HG02759 (cell line): ENCODE results near the gene ARHGEF3.
"Not testable (repeated sequence)": the region's sequence is repeated elsewhere in the genome, so short reads cannot be mapped to it uniquely, and the experiment has no call there.

Experiments used
- ATAC-seq: cut with Tn5 transposase; IDR thresholded peaks from one replicate; pipeline ENCODE4 v1.9.1; 2021; ENCODE audit warnings: mild to moderate bottlenecking, moderate library complexity; ENCODE audit not compliant: unreplicated experiment

Gene ARHGEF3

DNA sequence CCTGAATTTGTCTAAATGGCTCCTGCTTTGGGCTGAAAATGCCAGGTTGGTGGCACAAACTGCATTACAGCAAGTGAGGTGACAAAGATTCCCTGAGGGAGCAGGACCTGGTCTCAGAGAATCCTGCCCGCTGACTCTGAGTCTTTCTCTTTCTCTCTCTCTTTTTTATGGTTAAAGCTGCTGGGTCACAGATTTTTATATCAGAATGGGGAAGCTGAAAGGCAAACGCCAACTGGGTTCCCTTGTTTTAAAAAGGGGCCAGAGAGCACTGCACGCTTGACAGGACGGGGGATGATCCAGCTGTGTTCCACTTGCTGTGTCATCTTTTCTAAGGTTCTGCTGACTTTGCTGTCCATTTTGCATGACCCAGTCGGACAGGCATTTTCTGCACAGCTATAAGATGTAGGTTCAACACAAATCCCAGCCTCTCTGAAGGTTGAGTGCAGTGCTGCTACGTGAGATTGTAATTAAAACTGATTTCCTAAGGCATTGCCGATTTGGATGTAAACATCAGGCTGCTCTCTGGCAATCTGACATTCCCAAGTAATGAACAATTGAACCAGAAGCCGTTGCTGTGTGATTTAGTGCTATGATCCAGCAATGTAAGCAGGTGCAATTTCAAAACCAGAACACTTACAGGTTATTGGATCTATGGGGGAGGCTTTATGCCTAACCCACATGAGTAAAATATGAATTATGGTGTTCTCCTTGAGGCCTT is 25.8 kb downstream of the ARHGEF3 start:
- no peak for ATAC-seq

- ATAC-seq, result no peak
Measured at GRCh38 chr3:56775445-56775837, 26.3 kb downstream of the ARHGEF3 start.

DNA sequence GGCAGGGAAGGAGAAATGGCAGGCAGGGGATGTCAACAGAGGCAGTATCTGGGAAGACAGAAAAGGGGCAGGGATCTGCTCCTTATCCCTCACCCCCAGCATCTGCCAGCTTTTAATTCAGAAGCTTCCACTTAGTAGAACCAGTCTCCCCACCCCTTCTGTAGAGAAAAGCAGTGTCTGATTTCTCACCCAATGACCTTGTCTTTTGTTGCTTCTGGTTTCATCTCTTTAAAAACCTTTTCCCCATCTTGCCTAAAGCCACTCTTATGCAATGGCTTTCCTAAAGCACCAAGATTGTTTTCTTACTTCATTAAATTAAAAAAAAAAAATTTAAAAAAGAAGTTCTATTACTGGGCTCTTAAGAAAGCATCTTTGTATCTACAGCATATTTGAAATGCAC is 27.8 kb downstream of the ARHGEF3 start:
- no peak for ATAC-seq

DNA sequence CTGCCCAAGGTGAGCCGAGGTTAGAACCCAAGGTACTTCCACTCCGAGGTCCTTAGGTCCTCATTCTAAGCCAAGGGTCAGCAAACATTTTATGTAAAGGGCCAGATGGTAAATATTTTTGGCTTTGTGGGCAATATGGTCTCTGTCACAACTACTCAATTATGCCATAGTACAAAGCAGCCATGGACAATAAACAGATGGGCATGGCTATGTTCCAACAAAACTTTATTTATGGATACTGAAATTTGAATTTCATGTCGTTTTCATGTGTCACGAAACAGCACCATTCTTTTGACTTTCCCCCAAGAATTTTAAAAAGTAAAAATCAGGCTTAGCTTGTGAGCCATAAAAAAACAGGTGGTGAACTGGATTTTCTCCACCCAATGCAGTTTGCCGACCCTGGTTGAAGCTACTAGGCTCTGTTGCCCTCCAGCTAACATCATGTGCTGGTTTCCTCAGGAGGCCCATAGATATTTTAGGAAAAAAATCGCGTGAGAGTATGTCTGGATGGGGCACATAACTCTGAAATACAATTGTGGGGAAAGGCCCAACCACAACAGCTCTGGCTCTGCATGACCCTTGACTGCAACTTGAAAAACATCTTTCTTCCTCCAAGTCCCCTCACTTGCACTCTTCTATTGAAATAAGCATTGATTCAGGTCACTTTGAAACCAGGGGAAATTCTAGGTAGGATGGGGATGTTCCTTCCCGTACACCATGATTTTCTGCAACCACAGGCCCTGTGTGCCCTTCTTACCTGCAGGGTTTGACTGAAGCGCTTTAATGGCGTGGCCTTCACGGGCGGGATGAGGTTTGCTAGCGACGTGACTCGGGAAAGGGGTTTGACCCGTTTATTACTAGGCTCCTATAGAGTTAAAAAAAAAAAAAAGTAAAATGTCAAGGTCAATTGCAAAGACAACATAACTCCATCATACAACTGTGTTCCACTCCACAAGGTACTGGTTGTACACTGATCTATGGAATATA is 28.5 kb downstream of the ARHGEF3 start:
- no peak for ATAC-seq

DNA sequence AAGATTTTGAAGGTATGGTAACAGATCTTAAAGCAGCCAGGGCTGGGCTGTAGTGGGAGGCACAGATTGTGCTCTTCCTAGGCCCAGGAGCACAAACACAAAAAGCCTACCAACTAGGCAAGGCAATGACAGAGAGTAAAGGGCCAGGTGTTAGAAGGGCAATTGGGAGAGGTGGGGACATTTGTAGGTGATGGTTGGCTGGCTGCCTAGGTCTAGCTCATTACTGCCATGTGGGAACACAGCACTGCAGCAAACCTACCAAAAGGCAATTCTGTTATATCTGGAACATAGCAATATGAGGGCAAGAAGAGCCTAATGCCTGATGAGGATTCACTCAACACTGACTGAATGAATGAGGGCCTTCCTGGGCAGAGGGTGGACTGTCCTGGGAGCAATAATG is 30.4 kb downstream of the ARHGEF3 start:
- no peak for ATAC-seq

DNA sequence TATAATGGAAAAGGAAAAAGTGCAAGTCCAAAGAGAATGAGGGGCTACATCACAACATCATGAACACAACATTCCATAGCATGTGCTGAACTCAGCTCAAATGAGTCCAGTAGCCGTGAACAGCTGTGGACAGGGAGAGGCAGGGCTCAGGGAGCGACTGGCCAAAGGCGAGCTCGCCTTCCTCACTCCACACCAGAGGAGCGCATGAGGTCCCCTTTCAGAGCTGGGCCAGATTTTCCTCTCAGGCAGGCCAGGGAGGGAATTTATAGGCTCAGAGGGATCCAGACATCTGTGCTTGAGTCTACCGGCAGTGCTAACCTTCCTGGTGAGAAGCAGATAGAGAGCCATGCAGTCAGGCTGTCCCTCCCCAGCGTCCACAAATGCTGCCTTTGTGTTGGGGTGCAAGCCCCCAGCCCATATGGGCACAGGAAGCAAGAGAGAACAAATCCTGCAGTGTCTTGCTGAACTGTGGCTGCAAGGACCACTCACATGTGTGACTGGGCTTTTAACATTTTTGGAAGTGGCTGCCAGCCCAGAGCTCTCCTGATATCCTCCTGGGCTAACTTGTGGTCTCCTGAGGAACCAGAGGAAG is 32.5 kb downstream of the ARHGEF3 start:
- ATAC-seq, result no peak

DNA sequence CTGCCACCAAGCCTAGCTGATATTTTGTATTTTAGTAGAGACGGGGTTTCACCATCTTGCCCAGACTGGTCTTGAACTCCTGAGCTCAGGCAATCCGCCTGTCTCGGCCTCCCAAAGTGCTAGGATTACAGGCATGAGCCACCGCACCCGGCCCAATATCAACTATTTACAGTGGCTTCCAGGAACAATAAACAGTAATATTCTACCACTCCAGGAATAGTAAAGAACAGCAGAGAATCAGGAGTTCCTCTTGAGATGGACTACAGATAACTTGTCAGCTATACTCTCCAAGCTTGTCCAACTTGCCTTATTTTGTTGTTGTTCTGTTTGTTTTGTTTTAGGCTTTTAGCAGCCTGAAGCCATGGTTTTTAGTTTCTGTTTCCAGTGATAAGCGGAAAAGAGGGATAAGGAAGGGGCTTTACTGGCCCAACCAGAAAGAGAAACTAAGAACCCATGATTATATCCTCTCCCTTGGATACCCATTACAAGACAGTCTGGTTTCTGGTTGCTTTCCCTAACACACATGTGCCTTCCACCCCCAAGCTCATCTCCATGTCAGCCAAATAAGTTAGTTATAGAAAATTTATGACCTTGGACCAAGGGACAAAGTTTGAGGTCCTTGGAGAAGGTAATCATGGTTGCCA is 36.7 kb downstream of the ARHGEF3 start:
- ATAC-seq, result no peak

DNA sequence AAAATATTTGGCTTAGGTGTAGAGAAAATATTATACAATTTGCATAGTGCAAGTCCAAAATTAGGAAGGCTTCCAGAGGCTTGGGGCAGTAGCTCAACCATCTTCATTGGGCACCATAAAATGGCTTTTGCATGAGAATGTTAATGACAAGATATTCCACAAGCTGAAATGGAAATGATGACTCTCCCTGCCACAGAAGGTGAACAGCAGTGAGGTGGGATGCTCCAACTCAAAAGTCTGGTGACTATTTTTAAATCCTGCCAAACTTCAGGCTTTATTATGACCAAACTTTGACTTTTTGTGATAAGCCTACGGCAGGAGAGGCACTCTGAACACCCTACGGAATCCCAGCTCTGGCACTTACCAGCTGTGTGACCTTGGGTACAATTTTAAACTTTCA is 37.6 kb downstream of the ARHGEF3 start:
- ATAC-seq, result no peak

DNA sequence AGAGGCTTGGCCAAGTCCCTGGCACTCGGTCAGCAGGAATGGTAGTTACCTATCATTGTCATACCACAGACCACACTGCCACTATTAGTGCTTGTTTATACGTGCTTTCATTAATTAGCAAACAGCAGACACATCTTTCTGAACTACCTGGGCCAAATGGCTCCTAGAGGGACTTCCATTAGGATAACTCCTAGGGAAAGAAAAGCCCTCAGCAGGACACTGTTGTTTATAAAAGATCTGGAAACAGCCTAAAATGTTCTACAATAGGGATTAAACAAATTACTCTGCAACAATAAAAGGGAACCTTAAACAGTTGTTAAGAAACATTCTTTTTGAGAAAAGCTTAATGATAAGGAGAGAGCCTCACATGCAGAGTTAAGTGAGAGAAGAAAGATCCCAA is 38.5 kb downstream of the ARHGEF3 start:
- no peak for ATAC-seq

DNA sequence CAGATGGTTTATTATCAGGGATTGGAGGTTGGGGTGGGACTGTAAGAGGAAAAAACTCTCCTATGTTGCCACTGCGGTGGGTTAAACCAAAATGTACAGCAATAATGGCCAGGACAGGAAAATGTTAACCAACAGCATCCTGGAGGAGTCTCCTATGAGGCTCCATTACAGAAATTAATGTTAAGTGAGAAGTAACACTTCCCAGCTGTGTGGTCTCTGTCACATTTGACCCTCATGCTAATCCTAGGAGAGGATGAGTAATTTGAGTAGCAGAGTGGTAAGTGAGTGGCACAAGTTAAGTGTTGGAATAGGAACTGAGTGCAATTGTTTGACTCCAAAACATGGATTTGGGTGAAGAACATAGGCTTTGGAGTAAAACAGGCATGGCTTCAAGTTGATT is 39.0 kb downstream of the ARHGEF3 start:
- ATAC-seq, result no peak

- ATAC-seq, result no peak
Measured at GRCh38 chr3:56761887-56762651, 39.7 kb downstream of the ARHGEF3 start.

- no peak for ATAC-seq
Measured at GRCh38 chr3:56761023-56761422, 40.7 kb downstream of the ARHGEF3 start.

DNA sequence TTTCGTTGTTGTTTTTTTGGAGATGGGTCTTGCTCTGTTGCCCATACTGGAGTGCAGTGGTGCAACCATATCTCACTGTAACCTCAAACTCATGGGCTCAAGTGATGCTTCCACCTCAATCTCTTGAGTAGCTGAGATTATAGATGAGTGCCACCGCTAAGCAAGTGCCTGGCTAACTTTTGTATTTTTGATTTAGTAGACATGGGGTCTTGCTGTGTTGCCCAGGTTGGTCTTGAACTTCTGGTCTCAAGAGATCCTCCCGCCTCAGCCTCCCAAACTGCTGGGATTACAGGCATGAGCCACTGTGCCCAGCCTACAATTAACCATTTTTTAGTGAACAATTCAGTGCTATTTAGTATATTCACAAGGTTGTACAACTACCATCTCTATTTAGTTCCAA is 42.2 kb downstream of the ARHGEF3 start:
- no peak for ATAC-seq

- peak; percentile 86 for ATAC-seq
Measured at GRCh38 chr3:56758539-56758981, 43.2 kb downstream of the ARHGEF3 start.

GRCh38 chr3:56758042-56758441 is 43.7 kb downstream of the ARHGEF3 start:
- ATAC-seq, result not testable (repeated sequence)

DNA sequence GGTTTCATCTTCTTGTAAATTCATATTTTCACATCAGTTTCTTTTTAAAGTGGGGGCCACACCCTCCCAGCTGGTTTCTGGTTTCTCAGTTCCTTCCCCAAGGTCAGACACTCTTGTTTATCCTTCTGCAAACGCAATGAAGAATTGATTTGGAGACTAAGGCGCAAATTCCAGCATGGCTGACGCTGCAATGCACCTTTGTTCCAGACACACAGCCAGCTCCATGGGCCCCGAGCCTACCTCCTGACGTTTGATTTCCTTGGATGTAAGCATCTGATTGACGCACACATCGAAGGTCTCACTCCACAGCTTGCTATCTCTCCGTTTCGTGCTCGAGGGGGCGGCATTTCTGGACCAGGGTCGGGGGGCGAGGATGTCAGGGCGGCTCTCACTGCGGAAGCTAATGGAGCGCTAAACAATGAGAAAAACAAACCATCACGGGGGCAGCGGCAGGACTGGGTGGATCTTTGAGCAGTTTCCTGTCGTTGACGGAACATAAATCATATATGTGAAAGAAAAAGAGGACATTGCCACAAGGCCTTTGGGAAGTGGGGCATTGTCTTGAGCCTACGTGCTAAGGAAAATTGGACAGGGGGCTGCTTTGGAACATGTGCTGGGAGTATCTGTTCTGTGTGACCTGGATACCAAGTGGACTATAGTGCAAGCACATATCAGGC is 46.9 kb downstream of the ARHGEF3 start:
- no peak for ATAC-seq

DNA sequence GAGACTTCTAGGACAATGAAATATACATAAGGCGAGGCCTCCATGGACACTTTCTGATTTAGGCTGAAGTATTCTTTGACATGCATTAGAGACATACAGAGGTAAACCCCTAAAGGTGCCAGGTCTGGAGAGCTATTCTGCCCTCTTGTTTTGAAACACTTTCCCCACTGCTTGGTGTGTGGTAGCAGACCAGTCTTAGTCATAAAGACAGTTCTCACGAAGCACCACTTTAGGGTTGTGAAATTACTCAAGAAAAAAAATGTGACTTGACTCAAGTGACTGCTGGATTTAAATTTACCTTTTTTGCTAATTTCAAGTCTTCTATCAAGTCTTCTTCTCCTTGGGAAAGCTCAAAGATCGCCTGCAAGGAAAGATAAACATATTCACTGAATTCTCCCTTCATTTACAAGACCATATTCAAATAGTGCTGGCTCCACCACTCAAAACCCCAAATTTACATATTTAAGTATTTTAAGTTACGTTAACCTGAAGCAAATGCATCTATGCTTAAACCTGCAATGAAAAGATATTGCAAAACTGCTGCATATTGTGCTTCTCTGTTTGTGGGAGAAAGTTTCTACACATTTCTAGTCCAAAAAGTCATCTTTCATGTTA is 48.4 kb downstream of the ARHGEF3 start:
- ATAC-seq, result peak; percentile 92

DNA sequence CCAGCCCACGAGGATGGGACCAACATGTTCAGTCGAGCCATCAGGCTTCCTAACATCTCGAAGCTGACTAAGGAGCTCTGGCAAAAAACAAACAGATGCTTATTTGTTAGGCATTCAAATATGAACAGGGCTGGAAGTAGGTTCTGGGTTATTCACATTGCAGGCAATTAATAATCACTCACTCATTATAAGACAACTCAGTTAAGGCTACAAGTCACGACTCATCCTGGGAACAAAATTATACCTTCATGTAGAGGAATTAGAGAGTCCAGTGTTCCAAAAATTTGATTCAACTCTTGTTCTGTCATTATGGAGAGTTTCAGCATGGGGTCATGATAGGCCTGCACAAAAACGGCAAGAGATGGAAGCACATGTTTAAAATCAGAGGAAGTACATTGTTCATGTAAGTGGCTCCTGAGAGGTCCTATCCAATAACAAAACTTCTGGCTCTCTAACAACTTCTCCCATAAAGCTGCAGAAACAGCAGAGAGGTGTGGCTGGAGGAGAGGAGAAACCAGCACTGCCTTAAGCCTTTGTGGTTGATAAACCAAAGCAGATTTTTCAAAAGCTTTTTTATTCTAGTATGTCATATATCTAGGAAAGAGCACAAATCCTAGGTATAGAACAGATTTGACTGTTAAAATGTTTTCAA is 50.6 kb downstream of the ARHGEF3 start:
- ATAC-seq, result no peak
